ENCODE results near the gene HMGXB3. TPM values are rescaled to one million over a fixed set of nuclear protein-coding genes. Genes with fewer than 3 reads are reported as not detected.

Gene HMGXB3
- total RNA-seq, 1 experiment from 2014 or later = 43.8 TPM

DNA sequence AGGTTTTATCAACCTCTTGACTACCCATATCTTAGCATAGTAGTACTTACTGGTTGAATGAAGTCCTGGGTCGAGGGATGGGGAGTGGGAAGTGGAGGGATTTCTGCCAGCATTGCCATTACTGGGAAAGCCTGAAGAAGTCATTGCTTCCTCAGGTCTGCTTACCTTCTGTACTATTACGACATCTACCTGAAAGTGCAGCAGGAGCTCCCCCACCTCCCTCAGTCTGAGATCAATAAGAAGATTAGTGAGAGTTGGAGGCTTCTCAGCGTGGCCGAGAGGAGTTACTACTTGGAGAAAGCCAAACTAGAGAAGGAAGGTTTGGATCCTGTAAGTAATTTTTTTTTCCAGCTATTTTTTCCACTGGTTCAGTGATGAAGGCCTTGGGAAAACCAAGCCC is 5.8 kb downstream of the HMGXB3 start:
- Histone ChIP-seq H3K27me3 (replicated peaks; ENCODE audit: control insufficient read depth, insufficient read depth, low read length) (no peaks in the 10 kb centered on the region), H3K4me3 (ENCODE audit: low read depth, low read length) (no peak overlapping the region), H3K36me3 (ENCODE audit: control insufficient read depth, insufficient read depth, low read length) (peaks cover 10% of the 10 kb centered on the region), H3K9me3 (no peaks in the 10 kb centered on the region), H3K4me1 (peaks cover 6% of the 10 kb centered on the region)
- DNase-seq = no peak
- Mint-ChIP-seq H3K36me3 (ENCODE audit: insufficient read depth, unreplicated experiment) (peaks cover 69% of the 10 kb centered on the region), H3K27me3 (ENCODE audit: insufficient read depth, unreplicated experiment) (no peaks in the 10 kb centered on the region), H3K9me3 (ENCODE audit: unreplicated experiment) (no peaks in the 10 kb centered on the region), H3K27ac (ENCODE audit: unreplicated experiment) (no peak overlapping the region), H3K4me3 (ENCODE audit: unreplicated experiment) (no peak overlapping the region), H3K4me1 (ENCODE audit: low read depth, unreplicated experiment) (peaks cover 8% of the 10 kb centered on the region)
- TF ChIP-seq, protein P1, sequence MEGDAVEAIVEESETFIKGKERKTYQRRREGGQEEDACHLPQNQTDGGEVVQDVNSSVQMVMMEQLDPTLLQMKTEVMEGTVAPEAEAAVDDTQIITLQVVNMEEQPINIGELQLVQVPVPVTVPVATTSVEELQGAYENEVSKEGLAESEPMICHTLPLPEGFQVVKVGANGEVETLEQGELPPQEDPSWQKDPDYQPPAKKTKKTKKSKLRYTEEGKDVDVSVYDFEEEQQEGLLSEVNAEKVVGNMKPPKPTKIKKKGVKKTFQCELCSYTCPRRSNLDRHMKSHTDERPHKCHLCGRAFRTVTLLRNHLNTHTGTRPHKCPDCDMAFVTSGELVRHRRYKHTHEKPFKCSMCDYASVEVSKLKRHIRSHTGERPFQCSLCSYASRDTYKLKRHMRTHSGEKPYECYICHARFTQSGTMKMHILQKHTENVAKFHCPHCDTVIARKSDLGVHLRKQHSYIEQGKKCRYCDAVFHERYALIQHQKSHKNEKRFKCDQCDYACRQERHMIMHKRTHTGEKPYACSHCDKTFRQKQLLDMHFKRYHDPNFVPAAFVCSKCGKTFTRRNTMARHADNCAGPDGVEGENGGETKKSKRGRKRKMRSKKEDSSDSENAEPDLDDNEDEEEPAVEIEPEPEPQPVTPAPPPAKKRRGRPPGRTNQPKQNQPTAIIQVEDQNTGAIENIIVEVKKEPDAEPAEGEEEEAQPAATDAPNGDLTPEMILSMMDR (IDR thresholded peaks at IDR 0.05; ENCODE audit: insufficient read depth in 1 of 2, low read depth in 1 of 2, low read length in 1 of 2, severe bottlenecking in 1 of 2, unreplicated experiment in 1 of 2) = no peak
- BruUV-seq (replicated peaks) = no TSS peak
- ChIA-PET CTCF (interaction anchor here (1.9 kb wide), 1 partner anchor 172 kb away, joined by 6 read pairs; no protein-coding TSS in a partner anchor), POLR2A (no interaction called here)
- intact Hi-C loops (cut with micrococcal nuclease; ENCODE audit: unreplicated experiment) = no loop called here

DNA sequence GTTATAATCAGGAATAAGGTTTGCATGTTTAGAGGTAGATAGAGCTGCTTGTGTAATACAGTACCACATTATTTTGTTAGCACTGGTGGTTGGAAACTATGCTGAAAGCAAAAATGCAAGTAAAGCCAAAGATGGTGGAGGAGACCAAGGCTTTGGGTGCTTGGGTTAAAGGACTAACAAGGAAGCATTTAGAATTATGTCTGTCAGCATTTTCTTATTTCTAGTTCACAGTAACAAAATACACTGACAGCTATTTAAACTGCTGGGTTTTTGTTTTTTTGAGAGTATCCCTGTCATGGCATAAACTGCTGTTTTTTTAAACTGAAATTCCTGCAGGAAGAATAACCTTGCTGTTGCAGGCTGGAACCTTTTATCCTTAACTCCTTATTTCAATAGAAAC is 6.5 kb downstream of the HMGXB3 start:
- intact Hi-C loops (cut with micrococcal nuclease; ENCODE audit: unreplicated experiment) = no loop called here
- BruUV-seq (replicated peaks) = no TSS peak
- H3K4me3 ChIP-seq (ENCODE audit: low read depth, low read length) = no peak overlapping the region
- H3K27ac Mint-ChIP-seq (ENCODE audit: unreplicated experiment) = no peak overlapping the region
- CTCF ChIA-PET = interaction anchor here (1.9 kb wide), 1 partner anchor 173 kb away, joined by 6 read pairs; no protein-coding TSS in a partner anchor
- H3K9me3 Mint-ChIP-seq (ENCODE audit: unreplicated experiment) = no peaks in the 10 kb centered on the region
- peaks cover 4% of the 10 kb centered on the region for H3K4me1 ChIP-seq
- H3K36me3 ChIP-seq (ENCODE audit: control insufficient read depth, insufficient read depth, low read length) = peaks cover 11% of the 10 kb centered on the region
- no peaks in the 10 kb centered on the region for H3K27me3 Mint-ChIP-seq (ENCODE audit: insufficient read depth, unreplicated experiment)
- POLR2A ChIA-PET = no interaction called here
- peaks cover 3% of the 10 kb centered on the region for H3K4me1 Mint-ChIP-seq (ENCODE audit: low read depth, unreplicated experiment)
- TF ChIP-seq, protein P1 (IDR thresholded peaks at IDR 0.05; ENCODE audit: insufficient read depth in 1 of 2, low read depth in 1 of 2, low read length in 1 of 2, severe bottlenecking in 1 of 2, unreplicated experiment in 1 of 2) = no peak
- H3K27me3 ChIP-seq (replicated peaks; ENCODE audit: control insufficient read depth, insufficient read depth, low read length) = no peaks in the 10 kb centered on the region
- no peak for DNase-seq
- H3K36me3 Mint-ChIP-seq (ENCODE audit: insufficient read depth, unreplicated experiment) = peaks cover 69% of the 10 kb centered on the region
- no peaks in the 10 kb centered on the region for H3K9me3 ChIP-seq
- no peak overlapping the region for H3K4me3 Mint-ChIP-seq (ENCODE audit: unreplicated experiment)

DNA sequence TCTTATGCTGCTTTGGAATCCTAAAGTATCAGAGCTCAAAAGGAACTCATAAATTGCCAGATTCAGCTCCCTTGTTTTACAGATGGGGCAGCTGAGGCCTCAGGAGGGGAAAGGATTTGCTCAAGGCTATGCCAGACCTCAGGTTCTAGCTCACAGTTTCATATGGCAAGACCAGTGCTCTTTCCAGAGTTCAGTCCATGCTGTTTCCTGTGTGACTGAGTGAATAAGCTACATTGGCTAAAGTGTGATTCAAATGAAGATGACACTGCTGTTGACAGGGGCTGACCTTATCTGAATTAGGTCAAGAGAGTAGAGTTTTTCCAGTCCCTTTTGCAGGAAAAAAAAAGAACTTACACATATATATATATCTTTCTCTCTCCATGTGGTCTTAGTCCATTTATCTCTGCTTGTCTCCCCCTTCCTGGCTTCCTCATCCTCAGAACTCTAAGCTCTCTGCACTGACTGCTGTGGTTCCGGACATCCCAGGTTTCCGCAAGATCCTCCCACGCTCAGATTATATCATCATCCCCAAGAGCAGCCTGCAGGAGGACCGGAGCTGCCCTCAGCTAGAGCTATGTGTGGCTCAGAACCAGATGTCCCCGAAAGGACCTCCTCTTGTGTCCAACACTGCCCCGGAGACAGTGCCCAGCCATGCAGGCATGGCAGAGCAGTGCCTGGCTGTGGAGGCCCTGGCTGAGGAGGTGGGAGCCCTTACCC is 9.3 kb downstream of the HMGXB3 start:
- no peak overlapping the region for H3K27ac Mint-ChIP-seq (ENCODE audit: unreplicated experiment)
- Histone ChIP-seq H3K9me3 (peaks cover 5% of the 10 kb centered on the region; the same call in 1 of the 2 replicates), H3K4me1 (no peaks in the 10 kb centered on the region), H3K27me3 (replicated peaks; ENCODE audit: control insufficient read depth, insufficient read depth, low read length) (no peaks in the 10 kb centered on the region), H3K4me3 (ENCODE audit: low read depth, low read length) (no peak overlapping the region), H3K36me3 (ENCODE audit: control insufficient read depth, insufficient read depth, low read length) (peaks cover 15% of the 10 kb centered on the region)
- no TSS peak for BruUV-seq (replicated peaks)
- H3K4me1 Mint-ChIP-seq (ENCODE audit: low read depth, unreplicated experiment) = no peaks in the 10 kb centered on the region
- ChIA-PET CTCF (interaction anchor here (0.7 kb wide), 1 partner anchor 139 kb away, joined by 3 read pairs; no protein-coding TSS in a partner anchor), POLR2A (no interaction called here)
- intact Hi-C loops (cut with micrococcal nuclease; ENCODE audit: unreplicated experiment) = no loop called here
- DNase-seq = no peak
- no peak overlapping the region for H3K4me3 Mint-ChIP-seq (ENCODE audit: unreplicated experiment)
- no peaks in the 10 kb centered on the region for H3K27me3 Mint-ChIP-seq (ENCODE audit: insufficient read depth, unreplicated experiment)
- peaks cover 81% of the 10 kb centered on the region for H3K36me3 Mint-ChIP-seq (ENCODE audit: insufficient read depth, unreplicated experiment)
- TF ChIP-seq, protein P1 (IDR thresholded peaks at IDR 0.05; ENCODE audit: insufficient read depth in 1 of 2, low read depth in 1 of 2, low read length in 1 of 2, severe bottlenecking in 1 of 2, unreplicated experiment in 1 of 2) = no peak
- no peaks in the 10 kb centered on the region for H3K9me3 Mint-ChIP-seq (ENCODE audit: unreplicated experiment)
